AG08395 (cell line): ENCODE results near the gene SLC34A2.

Experiments
- DNase-seq: peaks from one replicate; pipeline ENCODE4 v3.0.0; 2012; ENCODE audit warnings: mixed read lengths, low spot score

Gene SLC34A2

GRCh38 chr4:25725870-25726269 is 70.2 kb downstream of the SLC34A2 start:
- DNase-seq = no peak

DNA sequence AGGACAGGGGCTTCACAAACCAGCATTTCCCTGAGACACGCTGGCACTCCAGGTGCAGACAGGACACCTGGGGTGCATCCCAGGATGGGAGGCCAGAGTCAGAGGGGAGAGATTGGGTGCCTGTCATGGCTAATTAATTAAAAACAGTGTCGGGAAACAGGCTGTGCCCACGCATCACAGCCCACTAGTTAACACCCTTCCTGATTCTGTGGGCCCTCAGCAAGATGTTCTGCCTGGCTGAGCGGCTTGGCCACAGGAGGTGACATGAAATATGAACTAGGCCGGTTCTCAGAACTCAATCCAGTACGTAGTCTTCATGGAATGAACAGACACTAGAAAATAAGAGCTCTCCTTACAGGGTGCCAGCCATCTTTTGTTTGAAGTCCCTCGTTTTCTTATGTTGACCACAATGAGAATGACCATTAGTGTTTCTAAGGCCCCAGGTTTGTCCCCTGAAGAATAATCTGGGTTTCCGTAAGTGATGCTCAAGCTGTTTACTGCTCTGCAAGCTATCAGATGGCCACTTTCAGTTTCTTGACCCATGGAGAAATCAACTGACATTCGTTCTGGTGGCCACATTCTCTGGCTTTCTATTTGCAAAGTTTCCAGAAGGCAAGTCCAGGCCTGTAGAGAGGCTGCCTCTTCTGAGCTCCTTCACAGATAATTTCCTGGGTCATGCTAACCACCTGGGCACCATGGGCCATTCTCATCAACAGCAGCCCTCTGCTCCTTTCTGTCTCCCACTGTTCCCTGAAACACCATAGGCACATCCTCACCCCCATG is 72.3 kb downstream of the SLC34A2 start:
- no peak for DNase-seq
